Common myeloid progenitor, CD34-positive (primary cell): ENCODE measurements around the gene NCEH1.
A peak's percentile ranks its signal among the peaks of the same experiment; 100 is the strongest.

Experiments
- CTCF ChIA-PET: fragments of 350-600 bp; sonication (Branson Sonifier 250); formaldehyde crosslinking; loops from one replicate; lab custom pipeline; 2021; ENCODE audit warnings: antibody characterized with exemption; lab: Charles Lee
- POLR2A ChIA-PET: fragments of 350-600 bp; sonication (Branson Sonifier 250); formaldehyde crosslinking; loops from one replicate; lab custom pipeline; 2021; ENCODE audit warnings: antibody characterized with exemption; lab: Charles Lee
- DNase-seq, 3 donors: peaks; one replicate each; pipeline versions ENCODE4 v3.0.0 to v3.0.0-alpha.2; 2013
- H3K27ac ChIP-seq, 2 experiments: 1 replicate in 1 of 2; 2 replicates in 1 of 2; pipeline ENCODE4 v1.7.0; 2013; ENCODE audit warnings: inconsistent platforms in 2 of 2, low read length in 2 of 2, mild to moderate bottlenecking in 2 of 2, low read depth in 1 of 2, moderate library complexity in 1 of 2; ENCODE audit not compliant: severe bottlenecking in 2 of 2, insufficient read depth in 1 of 2, poor library complexity in 1 of 2
- H3K27me3 ChIP-seq, 5 experiments: replicated peaks in 2 of 5; 1 replicate in 3 of 5; 2 replicates in 2 of 5; pipeline versions ENCODE4 v1.6.1 to v1.7.0; 2013; ENCODE audit warnings: low read length in 4 of 5, mild to moderate bottlenecking in 2 of 5, moderate library complexity in 2 of 5, inconsistent platforms in 1 of 5; ENCODE audit not compliant: insufficient read depth in 5 of 5, control insufficient read depth in 4 of 5
- H3K36me3 ChIP-seq, 4 experiments: 1 replicate in 2 of 4; 2 replicates in 2 of 4; pipeline versions ENCODE4 v1.6.1 to v1.7.0; 2013; ENCODE audit warnings: low read length in 3 of 4, control low read depth in 1 of 4, mild to moderate bottlenecking in 1 of 4; ENCODE audit not compliant: control insufficient read depth in 4 of 4, insufficient read depth in 4 of 4
- H3K4me1 ChIP-seq, 4 experiments: 1 replicate in 3 of 4; 2 replicates in 1 of 4; pipeline versions ENCODE4 v1.6.1 to v1.7.1; 2013; ENCODE audit warnings: low read length in 3 of 4, mild to moderate bottlenecking in 3 of 4, control low read depth in 1 of 4, inconsistent platforms in 1 of 4, moderate library complexity in 1 of 4; ENCODE audit not compliant: control insufficient read depth in 4 of 4, insufficient read depth in 4 of 4; ENCODE audit errors: control extremely low read depth in 1 of 4
- H3K4me3 ChIP-seq, 7 experiments: 1 replicate in 4 of 7; 2 replicates in 3 of 7; pipeline versions ENCODE4 v1.5.1 to v1.7.0; 2013; ENCODE audit warnings: mild to moderate bottlenecking in 7 of 7, low read length in 6 of 7, moderate library complexity in 6 of 7, inconsistent platforms in 2 of 7, low read depth in 2 of 7, control low read depth in 1 of 7; ENCODE audit not compliant: insufficient read depth in 4 of 7, control insufficient read depth in 1 of 7; ENCODE audit errors: extremely low read depth in 1 of 7
- H3K9me3 ChIP-seq, 5 experiments: 1 replicate in 4 of 5; 2 replicates in 1 of 5; pipeline versions ENCODE4 v1.6.1 to v1.7.1; 2013; ENCODE audit warnings: low read length in 4 of 5, mild to moderate bottlenecking in 2 of 5, inconsistent platforms in 1 of 5, low read depth in 1 of 5, moderate library complexity in 1 of 5; ENCODE audit not compliant: control insufficient read depth in 4 of 5, insufficient read depth in 2 of 5; ENCODE audit errors: control extremely low read depth in 1 of 5
- WGBS: methylation state at CpG from one replicate; pipeline ENCODE4 v1.1.5; 2013; ENCODE audit not compliant: insufficient coverage; 5-methylcytosine and 5-hydroxymethylcytosine counted together

NCEH1 gene

GRCh38 chr3:172700936-172701455, 9.9 kb downstream of the NCEH1 start:
- Histone ChIP-seq H3K4me3 (no peak overlapping the region), H3K4me1 (peaks cover 3 to 20% (median 13%) of the 10 kb centered on the region in 4 experiments), H3K27ac (no peak overlapping the region), H3K27me3 (no peaks in the 10 kb centered on the region), H3K36me3 (no peaks in the 10 kb centered on the region), H3K9me3 (no peaks in the 10 kb centered on the region)
- DNase-seq: no peak
- POLR2A ChIA-PET: no interaction called here
- CTCF ChIA-PET: interaction anchor here (0.7 to 1.6 kb wide), 4 partner anchors 9 to 47 kb away, joined by 3 to 6 read pairs (median 3); no protein-coding TSS in a partner anchor
- WGBS: no CpG with 5 or more reads among the region's 1 CpG

GRCh38 chr3:172700256-172700655, 10.6 kb downstream of the NCEH1 start:
- Histone ChIP-seq H3K4me1 (peaks cover 3 to 20% (median 13%) of the 10 kb centered on the region in 4 experiments), H3K27me3 (no peaks in the 10 kb centered on the region), H3K27ac (no peak overlapping the region), H3K9me3 (no peaks in the 10 kb centered on the region), H3K4me3 (no peak overlapping the region), H3K36me3 (no peaks in the 10 kb centered on the region)
- ChIA-PET CTCF (interaction anchor here (0.6 to 1.6 kb wide), 5 partner anchors 26 to 143 kb away, joined by 3 to 6 read pairs (median 3); no protein-coding TSS in a partner anchor), POLR2A (no interaction called here)
- DNase-seq: no peak
- no CpG with 5 or more reads among the region's 1 CpG for WGBS

DNA sequence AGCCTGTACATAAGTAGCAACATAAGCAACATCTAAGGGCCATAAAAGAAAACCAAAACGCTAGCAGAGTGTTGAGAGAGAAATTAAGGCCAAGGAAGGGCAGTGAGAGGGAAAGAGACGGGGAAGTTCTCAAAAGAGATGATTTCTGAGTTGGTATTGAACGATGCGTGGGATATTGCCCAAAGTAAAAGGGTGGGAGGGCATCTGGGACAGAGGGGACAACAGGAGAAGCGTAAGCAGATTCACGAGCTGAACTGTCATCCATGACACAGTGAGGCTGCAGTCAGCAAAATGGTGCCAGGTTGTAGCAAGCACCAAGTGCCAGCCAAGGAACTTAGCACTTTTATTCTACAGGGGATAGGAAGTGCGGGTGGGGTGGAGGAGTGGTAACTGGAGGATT, 11.8 kb downstream of the NCEH1 start:
- H3K27ac ChIP-seq: no peak overlapping the region
- H3K4me3 ChIP-seq: peak overlapping the region in 1 of 7 experiments; percentile 19
- H3K4me1 ChIP-seq: peaks cover 3 to 20% (median 13%) of the 10 kb centered on the region in 4 experiments
- WGBS: 80% methylated on average over 6 of the region's 7 CpGs
- ChIA-PET POLR2A (no interaction called here), CTCF (interaction anchor here (1.1 to 1.5 kb wide), 2 partner anchors 25 to 30 kb away, joined by 3 to 5 read pairs; no protein-coding TSS in a partner anchor)
- H3K36me3 ChIP-seq: no peaks in the 10 kb centered on the region
- no peaks in the 10 kb centered on the region for H3K9me3 ChIP-seq
- DNase-seq: no peak
- H3K27me3 ChIP-seq: no peaks in the 10 kb centered on the region

GRCh38 chr3:172698631-172699030, 12.2 kb downstream of the NCEH1 start:
- POLR2A ChIA-PET: no interaction called here
- Histone ChIP-seq H3K4me1 (peaks cover 3 to 20% (median 13%) of the 10 kb centered on the region in 4 experiments), H3K27ac (peak overlapping the region in 1 of 2 experiments; percentile 6), H3K4me3 (peak overlapping the region in 1 of 7 experiments; percentile 19), H3K9me3 (no peaks in the 10 kb centered on the region), H3K27me3 (no peaks in the 10 kb centered on the region), H3K36me3 (no peaks in the 10 kb centered on the region)
- CTCF ChIA-PET: no interaction called here
- 0% methylated on average over 1 of the region's 6 CpGs for WGBS
- peak in 2 of 3 donors; percentile 55 to 62 for DNase-seq

DNA sequence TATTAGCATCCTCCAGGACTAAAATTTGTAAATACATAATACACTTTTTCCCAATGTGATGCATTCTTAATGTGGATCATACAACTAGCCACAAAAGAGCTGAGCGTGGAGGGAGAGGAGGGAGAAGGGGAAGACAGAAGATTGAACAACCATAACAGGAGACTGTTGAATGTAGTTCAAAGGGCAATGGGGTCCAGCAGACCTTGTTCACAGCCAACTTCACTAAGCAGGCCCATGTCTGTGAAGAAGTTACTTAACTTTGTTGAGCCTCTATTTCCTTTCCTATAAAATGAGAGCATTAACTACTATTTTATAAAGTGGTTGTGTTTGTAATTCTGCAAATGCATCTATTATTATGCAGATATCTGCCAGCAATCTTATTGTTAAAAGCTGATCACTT, 13.3 kb downstream of the NCEH1 start:
- no peak overlapping the region for H3K27ac ChIP-seq
- WGBS: no CpG with 5 or more reads among the region's 1 CpG
- peaks cover 3 to 25% (median 15%) of the 10 kb centered on the region in 4 experiments for H3K4me1 ChIP-seq
- no peaks in the 10 kb centered on the region for H3K9me3 ChIP-seq
- no peak for DNase-seq
- H3K36me3 ChIP-seq: no peaks in the 10 kb centered on the region
- ChIA-PET CTCF (interaction anchor here (1.4 kb wide), 1 partner anchor 13 kb away, joined by 6 read pairs; the partner anchor contains the start of gene NCEH1), POLR2A (interaction anchor here (0.6 kb wide), 1 partner anchor 1096 kb away, joined by 3 read pairs; no protein-coding TSS in a partner anchor)
- no peak overlapping the region for H3K4me3 ChIP-seq
- no peaks in the 10 kb centered on the region for H3K27me3 ChIP-seq

DNA sequence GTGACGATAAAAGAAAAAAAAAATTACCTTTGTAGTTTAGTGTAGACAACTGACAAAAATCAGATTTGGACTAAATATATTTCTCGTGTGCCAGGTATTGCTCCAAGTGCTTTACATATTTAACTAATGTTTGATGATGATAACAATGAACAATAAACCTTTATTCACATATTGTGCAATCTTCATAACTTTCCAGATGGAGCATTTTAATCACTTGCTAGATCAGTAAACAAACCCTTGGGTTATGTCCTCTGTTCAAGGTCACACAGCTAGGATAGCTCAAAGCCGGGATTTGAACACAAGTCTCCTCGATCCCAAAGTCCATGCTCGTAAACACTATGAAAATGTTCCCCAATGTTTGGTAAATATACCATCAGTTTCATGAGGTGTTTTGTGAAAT, 14.5 kb downstream of the NCEH1 start:
- ChIA-PET CTCF (interaction anchor here (1.1 to 1.6 kb wide), 3 partner anchors 13 to 19 kb away, joined by 4 to 6 read pairs (median 4); partner anchors contain the start of gene NCEH1), POLR2A (no interaction called here)
- no peaks in the 10 kb centered on the region for H3K27me3 ChIP-seq
- no peaks in the 10 kb centered on the region for H3K36me3 ChIP-seq
- no CpG with 5 or more reads among the region's 5 CpGs for WGBS
- H3K4me1 ChIP-seq: peaks cover 3 to 21% (median 15%) of the 10 kb centered on the region in 4 experiments
- no peak overlapping the region for H3K27ac ChIP-seq
- DNase-seq: no peak
- H3K4me3 ChIP-seq: no peak overlapping the region
- H3K9me3 ChIP-seq: no peaks in the 10 kb centered on the region

- Histone ChIP-seq H3K27me3 (no peaks in the 10 kb centered on the region), H3K36me3 (no peaks in the 10 kb centered on the region), H3K4me1 (peaks cover 3 to 21% (median 15%) of the 10 kb centered on the region in 4 experiments), H3K27ac (no peak overlapping the region), H3K9me3 (no peaks in the 10 kb centered on the region), H3K4me3 (no peak overlapping the region)
- no peak for DNase-seq
- CTCF ChIA-PET: interaction anchor here (1.2 to 1.6 kb wide), 3 partner anchors 12 to 21 kb away, joined by 3 to 5 read pairs (median 4); no protein-coding TSS in a partner anchor
- 94% methylated on average over 3 of the region's 4 CpGs for WGBS
- POLR2A ChIA-PET: no interaction called here
These were observed 16.2 kb downstream of the NCEH1 start for GRCh38 chr3:172694573-172695246.
